ENCODE data around the gene PSMD13.
"Not testable (repeated sequence)": the region's sequence is repeated elsewhere in the genome, so short reads cannot be mapped to it uniquely, and the experiment has no call there.

The PSMD13 gene

DNA sequence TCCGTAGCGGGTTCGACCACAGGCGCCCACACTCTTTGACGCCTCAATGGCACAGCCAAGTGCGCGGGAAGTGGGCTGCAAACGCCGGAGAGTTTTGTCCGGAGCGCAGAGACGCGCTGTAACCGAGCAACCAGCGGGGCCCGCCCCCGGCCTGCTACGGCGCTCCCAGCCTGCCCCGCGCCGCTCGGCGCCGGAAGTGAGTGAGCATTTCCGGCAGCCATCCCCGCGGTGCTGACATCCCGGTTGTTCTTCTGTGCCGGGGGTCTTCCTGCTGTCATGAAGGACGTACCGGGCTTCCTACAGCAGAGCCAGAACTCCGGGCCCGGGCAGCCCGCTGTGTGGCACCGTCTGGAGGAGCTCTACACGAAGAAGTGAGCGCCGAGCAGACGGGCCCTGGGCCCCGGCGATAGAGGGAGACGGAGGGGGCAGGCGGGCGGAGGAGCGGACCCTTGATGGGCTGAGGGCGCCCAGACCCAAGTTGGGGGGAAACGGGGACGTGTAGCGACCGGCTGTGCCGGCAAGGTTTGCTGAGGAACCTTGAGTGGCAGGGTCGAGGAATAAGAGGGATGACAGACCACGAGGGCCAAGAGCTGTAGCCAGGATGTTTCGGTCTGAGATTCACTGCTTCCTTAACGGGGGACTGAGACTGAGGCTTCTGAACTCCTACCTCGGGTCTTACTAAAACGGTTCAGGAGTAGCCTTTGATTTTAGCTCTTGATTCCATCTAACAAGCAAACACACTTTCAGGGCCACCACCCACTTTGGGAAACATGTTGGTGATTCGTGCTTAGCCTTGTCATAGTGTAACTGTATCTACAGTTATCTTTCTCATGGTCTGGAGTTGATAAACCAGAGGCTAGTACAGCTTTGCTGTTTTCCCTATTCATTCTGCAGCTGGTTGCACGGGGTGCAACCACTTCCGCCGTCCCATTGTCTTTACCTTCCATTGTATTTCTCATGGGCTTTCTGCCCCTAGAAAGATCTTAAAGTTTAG lies at the start of gene PSMD13:
PSMD13 (plus strand) TSS at position 203 of the 994 bp plus-strand sequence; CDS start at position 277, 74 bp downstream.
- peak; percentile 91 for DNase-seq (ENCODE audit: low read depth)

DNA sequence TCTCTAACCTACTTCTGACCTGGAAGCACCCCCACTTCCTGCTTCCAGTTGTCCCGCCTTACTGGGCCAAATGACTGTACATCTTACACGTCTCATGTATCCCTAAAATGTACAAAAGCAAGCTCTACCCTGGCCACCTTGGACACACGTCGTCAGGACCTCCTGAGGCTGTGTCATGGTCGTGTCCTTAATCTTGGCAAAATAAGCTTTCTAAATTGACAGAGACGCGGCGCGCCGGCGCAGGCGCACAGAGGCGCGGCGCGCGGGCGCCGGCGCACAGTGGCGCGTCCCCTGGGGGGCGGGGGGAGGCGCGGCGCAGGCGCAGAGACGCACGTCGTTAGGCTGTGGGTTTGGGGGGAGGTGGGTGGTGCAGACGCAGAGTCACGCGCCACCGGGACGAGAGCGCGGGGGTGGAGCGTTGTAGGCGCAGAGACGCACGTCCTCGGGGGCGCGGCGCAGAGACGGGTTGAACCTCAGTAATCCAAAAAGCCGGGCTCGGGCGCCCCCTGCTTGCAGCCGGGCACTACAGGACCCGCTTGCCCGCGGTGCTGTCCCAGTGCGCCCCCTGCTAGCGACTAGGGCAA lies 47.5 kb upstream of the PSMD13 start:
- not testable (repeated sequence) for DNase-seq (ENCODE audit: low read depth)

DNA sequence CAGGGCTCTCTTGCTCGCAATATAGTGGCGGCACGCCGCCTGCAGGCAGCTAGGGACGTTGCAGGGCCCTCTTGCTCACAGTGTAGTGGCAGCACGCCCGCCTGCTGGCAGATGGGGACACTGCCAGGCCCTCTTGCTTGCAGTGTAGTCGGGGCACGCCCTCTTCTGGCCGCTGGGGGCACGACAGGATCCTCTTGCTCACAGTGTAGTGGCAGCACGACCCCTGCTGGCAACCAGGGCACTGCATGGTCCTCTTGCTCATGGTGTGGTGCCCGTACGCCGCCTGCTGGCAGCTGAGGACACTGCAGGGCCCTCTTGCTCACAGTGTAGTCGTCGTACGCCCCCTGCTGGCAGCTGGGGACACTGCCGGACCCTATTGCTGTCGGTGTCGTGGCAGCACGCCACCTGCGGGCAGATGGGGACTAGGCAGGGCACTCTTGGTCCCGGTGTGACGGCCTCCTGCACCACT lies 46.9 kb upstream of the PSMD13 start:
- DNase-seq (ENCODE audit: low read depth): peak; percentile 65

GRCh38 chr11:190546-190945 lies 46.2 kb upstream of the PSMD13 start:
- DNase-seq (ENCODE audit: low read depth): not testable (repeated sequence)

- not testable (repeated sequence) for DNase-seq (ENCODE audit: low read depth)
Measured at GRCh38 chr11:191490-192478, 45.0 kb upstream of the PSMD13 start.

- DNase-seq (ENCODE audit: low read depth): not testable (repeated sequence)
Measured at GRCh38 chr11:192674-193128, 44.1 kb upstream of the PSMD13 start, which contains the start of gene SCGB1C1. SCGB1C1 (plus strand) TSS chr11:193078; CDS start chr11:193100, 22 bp downstream.

DNA sequence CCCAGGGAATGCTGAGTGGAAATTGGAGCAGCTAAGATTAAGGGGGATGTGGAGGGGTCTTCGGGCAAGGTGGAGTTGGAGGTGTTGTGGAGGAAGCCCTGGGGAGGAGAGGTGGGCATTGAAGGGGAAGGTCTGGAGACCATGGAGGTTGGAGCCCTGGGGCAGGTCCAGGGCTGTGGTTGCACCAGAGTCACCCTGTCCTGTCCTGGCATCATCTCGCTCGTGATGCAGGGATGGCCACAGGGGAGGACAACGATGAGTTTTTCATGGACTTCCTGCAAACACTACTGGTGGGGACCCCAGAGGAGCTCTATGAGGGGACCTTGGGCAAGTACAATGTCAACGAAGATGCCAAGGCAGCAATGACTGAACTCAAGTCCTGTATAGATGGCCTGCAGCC lies 43.3 kb upstream of the PSMD13 start:
- not testable (repeated sequence) for DNase-seq (ENCODE audit: low read depth)

GRCh38 chr11:196786-197731 lies 39.7 kb upstream of the PSMD13 start:
- DNase-seq (ENCODE audit: low read depth): no peak

- no peak for DNase-seq (ENCODE audit: low read depth)
Measured at GRCh38 chr11:197741-198235, 39.0 kb upstream of the PSMD13 start.

DNA sequence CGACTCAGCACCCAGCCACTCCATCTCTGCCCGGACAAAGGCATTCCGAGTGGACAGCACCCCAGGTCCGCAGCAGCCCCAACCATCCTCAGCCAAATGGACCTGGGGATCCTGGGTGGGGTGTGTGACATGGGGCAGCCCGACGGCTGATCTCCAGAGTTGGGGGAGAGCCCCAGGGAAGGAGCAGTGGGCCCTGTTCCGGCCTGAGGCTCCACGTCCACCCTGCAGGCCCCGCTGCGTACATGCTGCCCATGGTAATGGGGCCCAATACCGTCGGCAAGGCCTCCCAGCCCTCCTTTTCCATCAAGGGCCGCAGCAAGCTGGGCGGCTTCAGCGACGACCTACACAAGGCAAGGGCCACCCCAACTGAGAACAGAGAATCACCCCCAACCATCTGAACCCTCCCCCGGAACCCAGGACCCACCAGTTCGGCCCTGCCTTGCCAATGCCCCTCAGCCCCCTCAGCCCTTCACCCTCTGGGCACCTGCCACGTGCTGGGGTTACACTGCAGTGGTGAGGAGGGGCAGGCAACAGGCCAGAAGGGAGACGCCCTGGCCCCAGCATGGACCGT lies 38.5 kb upstream of the PSMD13 start:
- DNase-seq (ENCODE audit: low read depth): no peak

GRCh38 chr11:199004-199581 lies 37.7 kb upstream of the PSMD13 start:
- DNase-seq (ENCODE audit: low read depth): no peak

- no peak for DNase-seq (ENCODE audit: low read depth)
Measured at GRCh38 chr11:199782-200181, 37.0 kb upstream of the PSMD13 start.

GRCh38 chr11:200224-201003 lies 36.4 kb upstream of the PSMD13 start:
- no peak for DNase-seq (ENCODE audit: low read depth)

- DNase-seq (ENCODE audit: low read depth): no peak
Measured at GRCh38 chr11:201966-202365, 34.8 kb upstream of the PSMD13 start.

- DNase-seq (ENCODE audit: low read depth): no peak
Measured at GRCh38 chr11:202490-202889, 34.3 kb upstream of the PSMD13 start.

GRCh38 chr11:203056-203944 lies 33.5 kb upstream of the PSMD13 start:
- DNase-seq (ENCODE audit: low read depth): no peak

GRCh38 chr11:203945-204586 lies 32.7 kb upstream of the PSMD13 start:
- no peak for DNase-seq (ENCODE audit: low read depth)

Data from activated T-cell treated with anti-CD3 and anti-CD28 coated beads for 48 hours (primary cell).